ENCODE results near the gene VMAC. TPM values are rescaled to one million over a fixed set of nuclear protein-coding genes. Genes with fewer than 3 reads are reported as not detected.

The VMAC gene
- total and polyA plus RNA-seq, 2 of the 8 experiments (the other 6 are each of a cell fraction or from before 2014, with no cell fraction given): 1.3 to 2.2 TPM

- Histone ChIP-seq H4K8ac (ENCODE audit: extremely low read depth, insufficient read depth, low read length) (peak overlapping the region; percentile 37; the same call in 1 of the 2 replicates), H2BK5ac (ENCODE audit: low read depth, low read length) (peak overlapping the region; percentile 66; the same call in 1 of the 2 replicates), H3K56ac (replicated peaks; ENCODE audit: insufficient read length, low read depth, low read length) (no peak overlapping the region), H4K91ac (replicated peaks; ENCODE audit: insufficient read length, low read length) (no peak overlapping the region), H2AFZ (ENCODE audit: low read length) (no peak overlapping the region), H3K4me1 (replicated peaks in 1 of 4; ENCODE audit: control insufficient read depth in 3 of 4, insufficient read depth in 4 of 4, low read length in 3 of 4) (no peaks in the 10 kb centered on the region), H3K4me2 (ENCODE audit: insufficient read depth in 1 of 2, low read depth in 2 of 2, low read length in 2 of 2) (no peak overlapping the region), H2BK20ac (ENCODE audit: low read length) (no peak overlapping the region), H3K23ac (ENCODE audit: insufficient read length) (no peak overlapping the region), H3K9ac (replicated peaks in 1 of 4; ENCODE audit: extremely low read depth in 1 of 4, low read depth in 3 of 4, low read length in 3 of 4) (no peak overlapping the region), H2AK5ac (ENCODE audit: low read depth, low read length) (no peak overlapping the region), H3K23me2 (ENCODE audit: low read depth, low read length) (no peaks in the 10 kb centered on the region), H3K79me1 (ENCODE audit: low read depth, low read length) (peaks cover 18% of the 10 kb centered on the region), H2BK15ac (ENCODE audit: low read length) (no peak overlapping the region), H3K79me2 (ENCODE audit: control insufficient read depth in 1 of 2, insufficient read depth in 2 of 2, low read length in 2 of 2) (peaks cover 0 to 13% of the 10 kb centered on the region in 2 experiments; a peak in 1 of 4 replicates), H2BK12ac (ENCODE audit: low read depth, low read length) (no peak overlapping the region), H4K5ac (ENCODE audit: insufficient read length, low read depth, low read length) (no peak overlapping the region), H3K27ac (ENCODE audit: low read depth, low read length) (no peak overlapping the region), H4K20me1 (replicated peaks in 1 of 2; ENCODE audit: control insufficient read depth in 1 of 2, insufficient read depth in 2 of 2, low read length in 2 of 2) (peaks cover 9 to 23% of the 10 kb centered on the region in 2 experiments), H3K4ac (replicated peaks; ENCODE audit: insufficient read length, low read depth, low read length) (no peak overlapping the region), H3K14ac (ENCODE audit: insufficient read length) (no peak overlapping the region), H3K36me3 (ENCODE audit: control insufficient read depth in 2 of 4, insufficient read depth in 4 of 4, low read length in 3 of 4) (peaks cover 2 to 26% (median 12%) of the 10 kb centered on the region in 4 experiments; a peak in 6 of 8 replicates), H3K27me3 (replicated peaks in 1 of 4; ENCODE audit: control insufficient read depth in 3 of 4, extremely low read depth in 1 of 4, insufficient read depth in 3 of 4, low read length in 3 of 4) (no peaks in the 10 kb centered on the region), H2BK120ac (replicated peaks; ENCODE audit: low read depth, low read length) (no peak overlapping the region), H3K18ac (ENCODE audit: extremely low read depth, low read length) (no peak overlapping the region), H3K9me3 (ENCODE audit: insufficient read depth in 2 of 2, low read depth in 1 of 2, low read length in 1 of 2) (no peaks in the 10 kb centered on the region), H3K4me3 (ENCODE audit: extremely low read depth in 1 of 4, insufficient read depth in 2 of 4, low read depth in 3 of 4, low read length in 4 of 4) (no peak overlapping the region)
- POLR2A ChIA-PET (ENCODE audit: partially characterized antibody): interaction anchor here (1.2 kb wide), 1 partner anchor 21 kb away, joined by 3 read pairs; no protein-coding TSS in a partner anchor
- CTCF ChIA-PET (ENCODE audit: partially characterized antibody): interaction anchor here (0.7 to 4.2 kb wide), 8 partner anchors 8 to 87 kb away, joined by 3 to 11 read pairs (median 6); no protein-coding TSS in a partner anchor
- FAIRE-seq: no peak
- 91% methylated on average over 25 of the region's 25 CpGs; no CpG with 5 or more reads in 1 of the 2 experiments for WGBS, 2 experiments (ENCODE audit: extremely low coverage in 1 of 2, insufficient coverage in 1 of 2, insufficient read length in 1 of 2, insufficient replicate concordance in 2 of 2, low coverage in 1 of 2, low lambda C conversion rate in 2 of 2, missing lambda C conversion rate in 1 of 2)
- no peak for DNase-seq (ENCODE audit: low read depth in 1 of 2, low spot score in 2 of 2)
- TF ChIP-seq PHF8 (conservative IDR thresholded peaks at IDR 0.05; ENCODE audit: low read depth, low read length): no peak
- TF ChIP-seq RAD21 (IDR thresholded peaks at IDR 0.05 in 1 of 2, conservative IDR thresholded peaks at IDR 0.05 in 1 of 2; ENCODE audit: low read depth in 2 of 2, low read length in 2 of 2): no peak
- no peak for TF ChIP-seq CHD1 (IDR thresholded peaks at IDR 0.05; ENCODE audit: low read depth, low read length)
- no peak for TF ChIP-seq SIX5 (IDR thresholded peaks at IDR 0.05; ENCODE audit: low read depth, low read length)
- no peak for TF ChIP-seq TBP (IDR thresholded peaks at IDR 0.05; ENCODE audit: low read depth, low read length)
- TF ChIP-seq HDAC6 (IDR thresholded peaks at IDR 0.05; ENCODE audit: low read depth, low read length): no peak
- TF ChIP-seq CTBP2 (IDR thresholded peaks at IDR 0.05; ENCODE audit: borderline replicate concordance, insufficient read depth, insufficient read length, low read length): no peak
- no peak for TF ChIP-seq BACH1 (IDR thresholded peaks at IDR 0.05; ENCODE audit: low read length)
- no peak for TF ChIP-seq KDM1A (IDR thresholded peaks at IDR 0.05; ENCODE audit: borderline replicate concordance, low read length)
- TF ChIP-seq CHD2 (IDR thresholded peaks at IDR 0.05; ENCODE audit: low read length): no peak
- TF ChIP-seq, protein P1, sequence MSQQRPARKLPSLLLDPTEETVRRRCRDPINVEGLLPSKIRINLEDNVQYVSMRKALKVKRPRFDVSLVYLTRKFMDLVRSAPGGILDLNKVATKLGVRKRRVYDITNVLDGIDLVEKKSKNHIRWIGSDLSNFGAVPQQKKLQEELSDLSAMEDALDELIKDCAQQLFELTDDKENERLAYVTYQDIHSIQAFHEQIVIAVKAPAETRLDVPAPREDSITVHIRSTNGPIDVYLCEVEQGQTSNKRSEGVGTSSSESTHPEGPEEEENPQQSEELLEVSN (IDR thresholded peaks at IDR 0.05): no peak
Observed at GRCh38 chr19:5935473-5936291, 31.0 kb downstream of the VMAC start.
